Inferior parietal cortex (tissue), 1 donor: ENCODE measurements around the gene LCP1.

Experiments
- DNase-seq: peaks from one replicate; pipeline ENCODE4 v3.0.0-alpha.2; 2016; ENCODE audit errors: extremely low spot score

The LCP1 gene

GRCh38 chr13:46101002-46101401 is 81.0 kb downstream of the LCP1 start:
- DNase-seq = no peak

- DNase-seq = no peak
Observed at GRCh38 chr13:46100191-46100815, 81.7 kb downstream of the LCP1 start.

- no peak for DNase-seq
Observed at GRCh38 chr13:46097663-46098062, 84.3 kb downstream of the LCP1 start.

GRCh38 chr13:46097015-46097414 is 85.0 kb downstream of the LCP1 start:
- DNase-seq = peak; percentile 59

- DNase-seq = no peak
Observed at GRCh38 chr13:46094478-46094877, 87.5 kb downstream of the LCP1 start.

- no peak for DNase-seq
Observed at GRCh38 chr13:46088821-46089562, 93.0 kb downstream of the LCP1 start.

- no peak for DNase-seq
Observed at GRCh38 chr13:46087481-46087880, 94.5 kb downstream of the LCP1 start.

- DNase-seq = no peak
Observed at GRCh38 chr13:46086985-46087384, 95.0 kb downstream of the LCP1 start.

- DNase-seq = no peak
Observed at GRCh38 chr13:46086421-46086922, 95.5 kb downstream of the LCP1 start.

GRCh38 chr13:46085737-46086136 is 96.2 kb downstream of the LCP1 start:
- DNase-seq = no peak

GRCh38 chr13:46082324-46082723 is 99.7 kb downstream of the LCP1 start:
- DNase-seq = no peak

- no peak for DNase-seq
Observed at GRCh38 chr13:46079770-46080169, 102.2 kb downstream of the LCP1 start.

GRCh38 chr13:46077265-46077664 is 104.7 kb downstream of the LCP1 start:
- no peak for DNase-seq

GRCh38 chr13:46076827-46077226 is 105.2 kb downstream of the LCP1 start:
- no peak for DNase-seq
